ENCODE measurements around the gene CCDC137. TPM values are rescaled to one million over a fixed set of nuclear protein-coding genes. Genes with fewer than 3 reads are reported as not detected.

The CCDC137 gene
- total RNA-seq, 4 donors from 2014 or later: 13.9 to 27.2 (median 17.0) TPM

GRCh38 chr17:81713556-81714411 lies 47.2 kb downstream of the CCDC137 start:
- no peaks in the 10 kb centered on the region for H3K9me3 ChIP-seq
- TF ChIP-seq CTCF (IDR thresholded peaks at IDR 0.05) (no peak), POLR2A (IDR thresholded peaks at IDR 0.05) (peak; percentile 32 to 61)
- H3K36me3 ChIP-seq: peaks cover 0 to 39% (median 0%) of the 10 kb centered on the region in 3 donors
- H3K27ac ChIP-seq: peak overlapping the region in 3 of 4 donors; percentile 79 to 95 (median 86)
- peak overlapping the region in 3 of 4 donors; percentile 82 to 99 (median 94) for H3K4me3 ChIP-seq
- peaks cover 7 to 48% (median 14%) of the 10 kb centered on the region in 4 donors for H3K4me1 ChIP-seq
- H3K27me3 ChIP-seq: no peaks in the 10 kb centered on the region
- peak in 2 of 3 donors; percentile 78 to 87 for DNase-seq

- Histone ChIP-seq H3K9me3 (no peaks in the 10 kb centered on the region), H3K27me3 (no peaks in the 10 kb centered on the region), H3K4me1 (peaks cover 7 to 48% (median 14%) of the 10 kb centered on the region in 4 donors), H3K27ac (peak overlapping the region in 1 of 4 donors; percentile 95), H3K36me3 (peaks cover 0 to 39% (median 0%) of the 10 kb centered on the region in 3 donors), H3K4me3 (peak overlapping the region in 2 of 4 donors; percentile 94 to 99)
- no peak for DNase-seq
- no peak for TF ChIP-seq CTCF (IDR thresholded peaks at IDR 0.05)
Measured at GRCh38 chr17:81714412-81715106, 48.0 kb downstream of the CCDC137 start.

- no peak for TF ChIP-seq CTCF (IDR thresholded peaks at IDR 0.05)
- no peaks in the 10 kb centered on the region for H3K27me3 ChIP-seq
- peaks cover 7 to 41% (median 13%) of the 10 kb centered on the region in 4 donors for H3K4me1 ChIP-seq
- H3K4me3 ChIP-seq: no peak overlapping the region
- no peak for DNase-seq
- peaks cover 0 to 39% (median 0%) of the 10 kb centered on the region in 3 donors for H3K36me3 ChIP-seq
- H3K27ac ChIP-seq: no peak overlapping the region
- no peaks in the 10 kb centered on the region for H3K9me3 ChIP-seq
Measured at GRCh38 chr17:81715107-81715871, 48.8 kb downstream of the CCDC137 start.

GRCh38 chr17:81715872-81716673 lies 49.5 kb downstream of the CCDC137 start:
- Histone ChIP-seq H3K4me1 (peaks cover 2 to 34% (median 8%) of the 10 kb centered on the region in 4 donors), H3K36me3 (peaks cover 0 to 39% (median 0%) of the 10 kb centered on the region in 3 donors), H3K27me3 (no peaks in the 10 kb centered on the region), H3K4me3 (no peak overlapping the region), H3K9me3 (no peaks in the 10 kb centered on the region), H3K27ac (no peak overlapping the region)
- no peak for DNase-seq
- TF ChIP-seq CTCF (IDR thresholded peaks at IDR 0.05): no peak
- TF ChIP-seq POLR2A (IDR thresholded peaks at IDR 0.05): no peak

GRCh38 chr17:81716674-81716996 lies 50.1 kb downstream of the CCDC137 start:
- Histone ChIP-seq H3K27me3 (no peaks in the 10 kb centered on the region), H3K4me1 (peaks cover 0 to 34% (median 3%) of the 10 kb centered on the region in 4 donors), H3K4me3 (no peak overlapping the region), H3K36me3 (peaks cover 0 to 39% (median 0%) of the 10 kb centered on the region in 3 donors), H3K9me3 (no peaks in the 10 kb centered on the region), H3K27ac (no peak overlapping the region)
- DNase-seq: no peak
- TF ChIP-seq POLR2A (IDR thresholded peaks at IDR 0.05) (no peak), CTCF (IDR thresholded peaks at IDR 0.05) (no peak)
